GM20000 (cell line): ENCODE results near the gene DSC1.
"Not testable (repeated sequence)": the region's sequence is repeated elsewhere in the genome, so short reads cannot be mapped to it uniquely, and the experiment has no call there.

Source experiments
- DNase-seq: peaks from one replicate; pipeline ENCODE4 v3.0.0; 2012; ENCODE audit warnings: low spot score
- CTCF ChIP-seq: IDR thresholded peaks from 2 replicates; pipeline ENCODE4 v1.5.1; 2012; ENCODE audit warnings: mild to moderate bottlenecking, control low read depth; ENCODE audit errors: extremely low read depth, missing control alignments

DSC1 gene

GRCh38 chr18:31195063-31195462 lies 32.4 kb upstream of the DSC1 start:
- TF ChIP-seq CTCF, result no peak
- DNase-seq, result no peak

- no peak for DNase-seq
- TF ChIP-seq CTCF, result no peak
Measured at GRCh38 chr18:31192086-31192776, 29.6 kb upstream of the DSC1 start.

- TF ChIP-seq CTCF, result no peak
- DNase-seq, result no peak
Measured at GRCh38 chr18:31190919-31191318, 28.3 kb upstream of the DSC1 start.

- TF ChIP-seq CTCF, result no peak
- DNase-seq, result no peak
Measured at GRCh38 chr18:31189757-31190156, 27.1 kb upstream of the DSC1 start.

GRCh38 chr18:31185186-31185950 lies 22.7 kb upstream of the DSC1 start:
- DNase-seq, result no peak
- TF ChIP-seq CTCF, result no peak

GRCh38 chr18:31183302-31183701 lies 20.6 kb upstream of the DSC1 start:
- DNase-seq, result no peak
- TF ChIP-seq CTCF, result no peak

GRCh38 chr18:31177369-31177768 lies 14.7 kb upstream of the DSC1 start:
- DNase-seq, result not testable (repeated sequence)

GRCh38 chr18:31176531-31176930 lies 13.9 kb upstream of the DSC1 start:
- DNase-seq, result no peak
- TF ChIP-seq CTCF, result no peak
